ENCODE measurements around the gene C9orf43. TPM values are rescaled to one million over a fixed set of nuclear protein-coding genes. Genes with fewer than 3 reads are reported as not detected.

The C9orf43 gene
- total RNA-seq, 6 donors from 2014 or later: 0.23 to 3.1 (median 0.43) TPM

- H3K4me3 ChIP-seq: no peak overlapping the region
- 24 to 35% methylated on average over 2 of the region's 2 CpGs for WGBS, 2 donors
- H3K4me1 ChIP-seq: no peaks in the 10 kb centered on the region
- TF ChIP-seq POLR2A (IDR thresholded peaks at IDR 0.05) (no peak), POLR2AphosphoS5 (IDR thresholded peaks at IDR 0.05) (no peak), EP300 (IDR thresholded peaks at IDR 0.05) (no peak), CTCF (IDR thresholded peaks at IDR 0.05) (no peak)
- no peaks in the 10 kb centered on the region for H3K9me3 ChIP-seq
- DNase-seq (no peak), ATAC-seq (ENCODE audit: low FRiP score in 2 of 2) (no peak)
- no peak overlapping the region for H3K27ac ChIP-seq
- H3K36me3 ChIP-seq: no peaks in the 10 kb centered on the region
- H3K27me3 ChIP-seq: no peaks in the 10 kb centered on the region
These were observed 14.5 kb downstream of the C9orf43 start for GRCh38 chr9:113425072-113425471.

- DNase-seq: no peak
- Histone ChIP-seq H3K4me3 (no peak overlapping the region), H3K27me3 (no peaks in the 10 kb centered on the region), H3K4me1 (no peaks in the 10 kb centered on the region), H3K36me3 (no peaks in the 10 kb centered on the region), H3K27ac (no peak overlapping the region), H3K9me3 (no peaks in the 10 kb centered on the region)
- 75 to 81% methylated on average over 1 of the region's 1 CpG for WGBS, 2 donors
- no peak for TF ChIP-seq CTCF (IDR thresholded peaks at IDR 0.05)
- no peak for TF ChIP-seq POLR2AphosphoS5 (IDR thresholded peaks at IDR 0.05)
- no peak for TF ChIP-seq POLR2A (IDR thresholded peaks at IDR 0.05)
- TF ChIP-seq EP300 (IDR thresholded peaks at IDR 0.05): no peak
- ATAC-seq (ENCODE audit: low FRiP score in 2 of 2): no peak
These were observed 16.2 kb downstream of the C9orf43 start for GRCh38 chr9:113426701-113427100.

- ATAC-seq (ENCODE audit: low FRiP score in 2 of 2) (no peak), DNase-seq (no peak)
- Histone ChIP-seq H3K27ac (no peak overlapping the region), H3K36me3 (no peaks in the 10 kb centered on the region), H3K9me3 (no peaks in the 10 kb centered on the region), H3K4me3 (no peak overlapping the region), H3K4me1 (no peaks in the 10 kb centered on the region), H3K27me3 (no peaks in the 10 kb centered on the region)
- TF ChIP-seq POLR2AphosphoS5 (IDR thresholded peaks at IDR 0.05): no peak
- TF ChIP-seq EP300 (IDR thresholded peaks at IDR 0.05): no peak
- WGBS, 2 donors: 90 to 96% methylated on average over 2 of the region's 2 CpGs
These were observed 17.1 kb downstream of the C9orf43 start for GRCh38 chr9:113427629-113428028.

GRCh38 chr9:113428062-113428615 lies 17.6 kb downstream of the C9orf43 start:
- no peak for DNase-seq
- H3K4me1 ChIP-seq: no peaks in the 10 kb centered on the region
- 79 to 89% methylated on average over 1 of the region's 1 CpG for WGBS, 2 donors
- H3K9me3 ChIP-seq: no peaks in the 10 kb centered on the region
- H3K36me3 ChIP-seq: no peaks in the 10 kb centered on the region
- no peaks in the 10 kb centered on the region for H3K27me3 ChIP-seq
- no peak for ATAC-seq (ENCODE audit: low FRiP score in 2 of 2)
- no peak for TF ChIP-seq EP300 (IDR thresholded peaks at IDR 0.05)
- no peak for TF ChIP-seq POLR2A (IDR thresholded peaks at IDR 0.05)
- TF ChIP-seq CTCF (IDR thresholded peaks at IDR 0.05): no peak
- no peak for TF ChIP-seq POLR2AphosphoS5 (IDR thresholded peaks at IDR 0.05)
- no peak overlapping the region for H3K27ac ChIP-seq
- H3K4me3 ChIP-seq: no peak overlapping the region

- ATAC-seq (ENCODE audit: low FRiP score in 2 of 2): no peak
- no peak for DNase-seq
- Histone ChIP-seq H3K27ac (no peak overlapping the region), H3K4me3 (no peak overlapping the region), H3K36me3 (no peaks in the 10 kb centered on the region), H3K27me3 (no peaks in the 10 kb centered on the region), H3K4me1 (no peaks in the 10 kb centered on the region), H3K9me3 (no peaks in the 10 kb centered on the region)
- TF ChIP-seq POLR2A (IDR thresholded peaks at IDR 0.05) (no peak), CTCF (IDR thresholded peaks at IDR 0.05) (no peak), EP300 (IDR thresholded peaks at IDR 0.05) (no peak)
These were observed 20.6 kb downstream of the C9orf43 start for GRCh38 chr9:113431191-113431590.

Data from upper lobe of left lung (tissue), 6 donors.